Adrenal gland (tissue), 5 donors: Measurements from ENCODE around the gene NT5C3A.

Source experiments
- POLR2A ChIP-seq, 2 donors: fragments of 450-650 bp; IDR thresholded peaks; one replicate each; pipeline ENCODE4 v1.6.1; 2017; ENCODE audit warnings: antibody characterized with exemption in 2 of 2, mild to moderate bottlenecking in 2 of 2, moderate library complexity in 1 of 2
- TF ChIP-seq, protein P1 (sequence below), 6 experiments: fragments of 450-650 bp in 4 of 6; fragments of 200-600 bp in 2 of 6; sonication (generic) in 1 of 6; IDR thresholded peaks; 1 replicate in 5 of 6; 2 replicates in 1 of 6; pipeline versions ENCODE4 v1.5.1 to v1.8.0; 2016 to 2021; ENCODE audit warnings: antibody characterized with exemption in 6 of 6, mild to moderate bottlenecking in 2 of 6, moderate library complexity in 1 of 6
- donor health status: DM: no; HTN: no; CAD: no.

DNA sequence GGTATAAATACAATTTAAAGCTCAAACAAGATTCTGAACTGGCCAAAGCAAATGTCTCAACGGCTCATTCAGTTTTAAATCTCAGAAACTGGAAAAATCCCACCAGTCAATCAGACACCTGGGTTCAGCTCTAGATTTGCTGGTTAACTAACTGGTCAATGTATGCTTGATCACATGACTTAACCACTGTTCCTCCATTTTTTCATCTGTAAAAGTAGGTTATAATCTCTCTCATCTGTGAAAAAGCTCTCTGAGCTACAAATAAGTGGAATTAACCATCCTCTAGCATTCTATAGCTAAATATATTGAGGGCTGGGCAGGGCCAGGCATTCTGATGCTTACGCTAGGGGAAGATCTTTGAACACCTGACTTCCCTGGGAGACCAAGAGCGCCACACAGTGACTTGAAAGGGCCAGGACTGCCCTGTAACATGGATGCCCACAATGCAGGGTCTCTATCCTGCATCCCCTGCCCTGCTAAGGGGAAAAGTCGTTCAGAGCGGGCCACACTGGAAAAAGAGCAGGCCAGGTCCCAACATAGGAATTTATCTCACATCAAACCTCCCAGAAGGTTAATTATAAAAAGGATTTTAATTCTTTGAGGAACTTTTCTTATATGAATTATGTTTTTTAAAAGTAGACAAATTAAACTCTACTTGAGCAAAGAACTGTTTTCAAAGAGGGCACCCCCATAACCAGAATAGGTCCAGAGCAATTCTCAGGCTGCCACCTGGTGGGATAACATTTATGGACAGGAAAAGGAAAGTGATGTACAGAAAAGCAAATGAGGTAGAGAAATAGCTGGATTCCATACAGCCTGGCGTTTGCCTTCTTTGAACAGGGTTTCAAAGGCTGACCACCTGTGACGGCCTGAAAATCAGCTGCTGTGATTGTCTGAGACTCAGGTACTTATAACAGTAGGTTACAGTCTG is 44.8 kb upstream of the NT5C3A start:
- TF ChIP-seq POLR2A (IDR thresholded peaks at IDR 0.05), result no peak
- TF ChIP-seq, protein P1, sequence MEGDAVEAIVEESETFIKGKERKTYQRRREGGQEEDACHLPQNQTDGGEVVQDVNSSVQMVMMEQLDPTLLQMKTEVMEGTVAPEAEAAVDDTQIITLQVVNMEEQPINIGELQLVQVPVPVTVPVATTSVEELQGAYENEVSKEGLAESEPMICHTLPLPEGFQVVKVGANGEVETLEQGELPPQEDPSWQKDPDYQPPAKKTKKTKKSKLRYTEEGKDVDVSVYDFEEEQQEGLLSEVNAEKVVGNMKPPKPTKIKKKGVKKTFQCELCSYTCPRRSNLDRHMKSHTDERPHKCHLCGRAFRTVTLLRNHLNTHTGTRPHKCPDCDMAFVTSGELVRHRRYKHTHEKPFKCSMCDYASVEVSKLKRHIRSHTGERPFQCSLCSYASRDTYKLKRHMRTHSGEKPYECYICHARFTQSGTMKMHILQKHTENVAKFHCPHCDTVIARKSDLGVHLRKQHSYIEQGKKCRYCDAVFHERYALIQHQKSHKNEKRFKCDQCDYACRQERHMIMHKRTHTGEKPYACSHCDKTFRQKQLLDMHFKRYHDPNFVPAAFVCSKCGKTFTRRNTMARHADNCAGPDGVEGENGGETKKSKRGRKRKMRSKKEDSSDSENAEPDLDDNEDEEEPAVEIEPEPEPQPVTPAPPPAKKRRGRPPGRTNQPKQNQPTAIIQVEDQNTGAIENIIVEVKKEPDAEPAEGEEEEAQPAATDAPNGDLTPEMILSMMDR (IDR thresholded peaks at IDR 0.05), result peak in 5 of 6 experiments; percentile 21 to 48 (median 32)
